Measurements from ENCODE around the gene GLT8D2. TPM values are rescaled to one million over a fixed set of nuclear protein-coding genes. Genes with fewer than 3 reads are reported as not detected.

Gene GLT8D2
- total and polyA plus RNA-seq, 2 of the 13 experiments (the other 11 are each of a cell fraction or from before 2014, with no cell fraction given), result not detected

DNA sequence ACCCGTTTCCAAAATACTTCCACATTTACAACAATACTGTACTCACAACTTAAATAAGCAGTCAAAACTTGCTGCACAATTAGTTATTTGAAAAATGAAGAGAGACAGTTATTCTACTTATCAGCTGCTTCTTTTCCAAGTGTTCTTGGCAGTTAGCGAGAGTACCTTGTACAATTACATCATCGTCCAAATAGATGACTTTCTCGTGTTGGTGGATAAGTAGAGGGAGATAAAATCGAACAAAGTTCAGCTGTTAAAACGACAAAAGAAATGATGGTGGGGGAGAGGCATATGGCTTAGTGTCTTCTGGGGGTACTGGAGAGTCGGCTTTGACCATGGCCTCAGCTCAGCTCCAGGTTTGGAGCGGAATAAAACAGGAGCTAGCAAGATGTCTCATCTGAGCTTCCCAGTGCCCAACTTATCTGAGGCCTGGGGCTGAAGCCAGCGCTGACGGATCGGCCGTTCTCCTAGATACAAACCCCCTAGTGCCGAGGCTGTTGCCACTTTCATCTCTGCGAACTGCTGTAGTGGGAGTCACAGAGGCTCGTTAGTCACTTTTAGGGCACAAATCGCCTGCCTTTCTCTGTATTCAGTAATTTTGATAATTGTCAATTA lies 52.6 kb downstream of the GLT8D2 start:
- FAIRE-seq (no peak), DNase-seq (ENCODE audit: low spot score) (no peak), ATAC-seq (peak; percentile 73)
- intact Hi-C loops (cut with micrococcal nuclease; ENCODE audit: unreplicated experiment) (no loop called here), in situ Hi-C loops (cut with HindIII; ENCODE audit: extremely low pct_ligation_motif_present, low pct_unique_long_range_greater_than_20kb) (no loop called here)
- Histone ChIP-seq H3K4me2 (ENCODE audit: low read depth, low read length) (peak overlapping the region; percentile 58), H3K27me3 (ENCODE audit: control insufficient read depth in 1 of 2, insufficient read depth in 2 of 2, low read length in 2 of 2) (peaks cover 0 to 9% of the 10 kb centered on the region in 2 experiments; a peak in 2 of 5 replicates), H3K9me3 (ENCODE audit: low read length) (no peaks in the 10 kb centered on the region), H3K79me2 (ENCODE audit: insufficient read depth, low read length) (no peaks in the 10 kb centered on the region), H3K9ac (ENCODE audit: insufficient read depth, low read depth, low read length) (no peak overlapping the region), H3K4me3 (replicated peaks in 1 of 3; ENCODE audit: insufficient read depth in 1 of 3, low read depth in 2 of 3, low read length in 3 of 3) (0 out of 6 replicates have a peak overlapping the region, but pooled peaks of 1 of the 3 experiments have one; percentile 15), H3K4me1 (ENCODE audit: insufficient read depth, low read length) (peaks cover 11% of the 10 kb centered on the region), H4K20me1 (ENCODE audit: insufficient read depth, low read length) (no peaks in the 10 kb centered on the region), H3K27ac (ENCODE audit: extremely low read length, insufficient read depth, low read length) (no peak overlapping the region), H3K36me3 (replicated peaks in 1 of 2; ENCODE audit: control insufficient read depth in 1 of 2, insufficient read depth in 2 of 2, low read length in 2 of 2) (no peaks in the 10 kb centered on the region), H2AFZ (ENCODE audit: low read length) (peak overlapping the region; percentile 83)
- ChIA-PET CTCF (ENCODE audit: low intra/inter-chr PET ratio, low total read pairs) (no interaction called here), POLR2A (no interaction called here)
- WGBS (ENCODE audit: low lambda C conversion rate), result 7% methylated on average over 16 of the region's 16 CpGs
- TF ChIP-seq ZSCAN22 (CRISPR knock-in tag; IDR thresholded peaks at IDR 0.05), result no peak
- TF ChIP-seq, protein P1, sequence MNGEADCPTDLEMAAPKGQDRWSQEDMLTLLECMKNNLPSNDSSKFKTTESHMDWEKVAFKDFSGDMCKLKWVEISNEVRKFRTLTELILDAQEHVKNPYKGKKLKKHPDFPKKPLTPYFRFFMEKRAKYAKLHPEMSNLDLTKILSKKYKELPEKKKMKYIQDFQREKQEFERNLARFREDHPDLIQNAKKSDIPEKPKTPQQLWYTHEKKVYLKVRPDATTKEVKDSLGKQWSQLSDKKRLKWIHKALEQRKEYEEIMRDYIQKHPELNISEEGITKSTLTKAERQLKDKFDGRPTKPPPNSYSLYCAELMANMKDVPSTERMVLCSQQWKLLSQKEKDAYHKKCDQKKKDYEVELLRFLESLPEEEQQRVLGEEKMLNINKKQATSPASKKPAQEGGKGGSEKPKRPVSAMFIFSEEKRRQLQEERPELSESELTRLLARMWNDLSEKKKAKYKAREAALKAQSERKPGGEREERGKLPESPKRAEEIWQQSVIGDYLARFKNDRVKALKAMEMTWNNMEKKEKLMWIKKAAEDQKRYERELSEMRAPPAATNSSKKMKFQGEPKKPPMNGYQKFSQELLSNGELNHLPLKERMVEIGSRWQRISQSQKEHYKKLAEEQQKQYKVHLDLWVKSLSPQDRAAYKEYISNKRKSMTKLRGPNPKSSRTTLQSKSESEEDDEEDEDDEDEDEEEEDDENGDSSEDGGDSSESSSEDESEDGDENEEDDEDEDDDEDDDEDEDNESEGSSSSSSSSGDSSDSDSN (CRISPR knock-in tag; IDR thresholded peaks at IDR 0.05), result 0 out of 2 replicates have a peak, but pooled peaks have one; percentile 26
- no TSS peak for BruUV-seq (replicated peaks)

DNA sequence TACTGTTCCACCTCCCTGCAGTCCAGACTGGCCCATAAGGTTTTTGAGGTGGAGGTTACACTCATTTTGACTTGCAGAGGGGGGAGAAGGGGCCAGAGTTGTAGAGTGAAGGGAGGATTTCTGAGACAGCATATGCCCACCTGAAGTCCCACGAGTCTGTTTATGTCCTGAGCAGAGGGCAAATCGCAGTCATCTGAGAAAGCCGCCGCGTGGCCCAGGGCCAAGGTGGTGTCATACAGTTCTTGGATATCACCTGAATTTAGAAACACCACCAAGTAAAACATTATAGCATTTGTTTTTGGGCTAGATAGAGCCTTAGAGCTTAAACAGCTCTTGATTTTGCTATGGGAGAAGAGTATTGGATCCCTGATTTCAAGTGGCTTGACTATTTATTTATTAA lies 53.4 kb downstream of the GLT8D2 start:
- Histone ChIP-seq H4K20me1 (ENCODE audit: insufficient read depth, low read length) (no peaks in the 10 kb centered on the region), H2AFZ (ENCODE audit: low read length) (no peak overlapping the region), H3K4me3 (replicated peaks in 1 of 3; ENCODE audit: insufficient read depth in 1 of 3, low read depth in 2 of 3, low read length in 3 of 3) (no peak overlapping the region), H3K4me2 (ENCODE audit: low read depth, low read length) (no peak overlapping the region), H3K9ac (ENCODE audit: insufficient read depth, low read depth, low read length) (no peak overlapping the region), H3K27ac (ENCODE audit: extremely low read length, insufficient read depth, low read length) (no peak overlapping the region), H3K4me1 (ENCODE audit: insufficient read depth, low read length) (peaks cover 11% of the 10 kb centered on the region), H3K9me3 (ENCODE audit: low read length) (no peaks in the 10 kb centered on the region), H3K27me3 (ENCODE audit: control insufficient read depth in 1 of 2, insufficient read depth in 2 of 2, low read length in 2 of 2) (peaks cover 0 to 9% of the 10 kb centered on the region in 2 experiments; a peak in 2 of 5 replicates), H3K79me2 (ENCODE audit: insufficient read depth, low read length) (no peaks in the 10 kb centered on the region), H3K36me3 (replicated peaks in 1 of 2; ENCODE audit: control insufficient read depth in 1 of 2, insufficient read depth in 2 of 2, low read length in 2 of 2) (no peaks in the 10 kb centered on the region)
- FAIRE-seq (no peak), ATAC-seq (no peak), DNase-seq (ENCODE audit: low spot score) (no peak)
- intact Hi-C loops (cut with micrococcal nuclease; ENCODE audit: unreplicated experiment) (no loop called here), in situ Hi-C loops (cut with HindIII; ENCODE audit: extremely low pct_ligation_motif_present, low pct_unique_long_range_greater_than_20kb) (no loop called here)
- CTCF ChIA-PET (ENCODE audit: low intra/inter-chr PET ratio, low total read pairs), result no interaction called here
- 84% methylated on average over 5 of the region's 5 CpGs for WGBS (ENCODE audit: low lambda C conversion rate)
- POLR2A ChIA-PET, result no interaction called here
- BruUV-seq (replicated peaks), result no TSS peak
- TF ChIP-seq ZNF207 (IDR thresholded peaks at IDR 0.05; ENCODE audit: borderline replicate concordance) (no peak), CBFB (CRISPR knock-in tag; IDR thresholded peaks at IDR 0.05) (no peak), NR2F1 (CRISPR knock-in tag; IDR thresholded peaks at IDR 0.05) (no peak), ZNF282 (IDR thresholded peaks at IDR 0.05; ENCODE audit: partially characterized antibody) (no peak), MED1 (CRISPR knock-in tag; IDR thresholded peaks at IDR 0.05) (no peak)
- TF ChIP-seq, protein P2, sequence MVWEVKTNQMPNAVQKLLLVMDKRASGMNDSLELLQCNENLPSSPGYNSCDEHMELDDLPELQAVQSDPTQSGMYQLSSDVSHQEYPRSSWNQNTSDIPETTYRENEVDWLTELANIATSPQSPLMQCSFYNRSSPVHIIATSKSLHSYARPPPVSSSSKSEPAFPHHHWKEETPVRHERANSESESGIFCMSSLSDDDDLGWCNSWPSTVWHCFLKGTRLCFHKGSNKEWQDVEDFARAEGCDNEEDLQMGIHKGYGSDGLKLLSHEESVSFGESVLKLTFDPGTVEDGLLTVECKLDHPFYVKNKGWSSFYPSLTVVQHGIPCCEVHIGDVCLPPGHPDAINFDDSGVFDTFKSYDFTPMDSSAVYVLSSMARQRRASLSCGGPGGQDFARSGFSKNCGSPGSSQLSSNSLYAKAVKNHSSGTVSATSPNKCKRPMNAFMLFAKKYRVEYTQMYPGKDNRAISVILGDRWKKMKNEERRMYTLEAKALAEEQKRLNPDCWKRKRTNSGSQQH (CRISPR knock-in tag; IDR thresholded peaks at IDR 0.05; ENCODE audit: low read depth), result no peak
